ENCODE data around the gene PHEX. TPM values are rescaled to one million over a fixed set of nuclear protein-coding genes. Genes with fewer than 3 reads are reported as not detected.

The PHEX gene
- polyA plus RNA-seq, 1 donor from 2014 or later, result 0.59 TPM

GRCh38 chrX:22041907-22042530, 9.9 kb downstream of the PHEX start:
- TF ChIP-seq MXI1 (conservative IDR thresholded peaks at IDR 0.05; ENCODE audit: poor library complexity, severe bottlenecking) (no peak), RAD21 (conservative IDR thresholded peaks at IDR 0.05) (no peak), TAF1 (IDR thresholded peaks at IDR 0.05; ENCODE audit: low read depth) (no peak), POLR2AphosphoS5 (IDR thresholded peaks at IDR 0.05) (no peak), EZH2 (IDR thresholded peaks at IDR 0.05; ENCODE audit: borderline replicate concordance, insufficient read depth, low read length, poor library complexity, severe bottlenecking) (no peak), SMC3 (conservative IDR thresholded peaks at IDR 0.05; ENCODE audit: poor library complexity) (no peak)
- TF ChIP-seq, protein P1, sequence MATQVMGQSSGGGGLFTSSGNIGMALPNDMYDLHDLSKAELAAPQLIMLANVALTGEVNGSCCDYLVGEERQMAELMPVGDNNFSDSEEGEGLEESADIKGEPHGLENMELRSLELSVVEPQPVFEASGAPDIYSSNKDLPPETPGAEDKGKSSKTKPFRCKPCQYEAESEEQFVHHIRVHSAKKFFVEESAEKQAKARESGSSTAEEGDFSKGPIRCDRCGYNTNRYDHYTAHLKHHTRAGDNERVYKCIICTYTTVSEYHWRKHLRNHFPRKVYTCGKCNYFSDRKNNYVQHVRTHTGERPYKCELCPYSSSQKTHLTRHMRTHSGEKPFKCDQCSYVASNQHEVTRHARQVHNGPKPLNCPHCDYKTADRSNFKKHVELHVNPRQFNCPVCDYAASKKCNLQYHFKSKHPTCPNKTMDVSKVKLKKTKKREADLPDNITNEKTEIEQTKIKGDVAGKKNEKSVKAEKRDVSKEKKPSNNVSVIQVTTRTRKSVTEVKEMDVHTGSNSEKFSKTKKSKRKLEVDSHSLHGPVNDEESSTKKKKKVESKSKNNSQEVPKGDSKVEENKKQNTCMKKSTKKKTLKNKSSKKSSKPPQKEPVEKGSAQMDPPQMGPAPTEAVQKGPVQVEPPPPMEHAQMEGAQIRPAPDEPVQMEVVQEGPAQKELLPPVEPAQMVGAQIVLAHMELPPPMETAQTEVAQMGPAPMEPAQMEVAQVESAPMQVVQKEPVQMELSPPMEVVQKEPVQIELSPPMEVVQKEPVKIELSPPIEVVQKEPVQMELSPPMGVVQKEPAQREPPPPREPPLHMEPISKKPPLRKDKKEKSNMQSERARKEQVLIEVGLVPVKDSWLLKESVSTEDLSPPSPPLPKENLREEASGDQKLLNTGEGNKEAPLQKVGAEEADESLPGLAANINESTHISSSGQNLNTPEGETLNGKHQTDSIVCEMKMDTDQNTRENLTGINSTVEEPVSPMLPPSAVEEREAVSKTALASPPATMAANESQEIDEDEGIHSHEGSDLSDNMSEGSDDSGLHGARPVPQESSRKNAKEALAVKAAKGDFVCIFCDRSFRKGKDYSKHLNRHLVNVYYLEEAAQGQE (IDR thresholded peaks at IDR 0.05; ENCODE audit: borderline replicate concordance), result no peak
- TF ChIP-seq, protein P2, sequence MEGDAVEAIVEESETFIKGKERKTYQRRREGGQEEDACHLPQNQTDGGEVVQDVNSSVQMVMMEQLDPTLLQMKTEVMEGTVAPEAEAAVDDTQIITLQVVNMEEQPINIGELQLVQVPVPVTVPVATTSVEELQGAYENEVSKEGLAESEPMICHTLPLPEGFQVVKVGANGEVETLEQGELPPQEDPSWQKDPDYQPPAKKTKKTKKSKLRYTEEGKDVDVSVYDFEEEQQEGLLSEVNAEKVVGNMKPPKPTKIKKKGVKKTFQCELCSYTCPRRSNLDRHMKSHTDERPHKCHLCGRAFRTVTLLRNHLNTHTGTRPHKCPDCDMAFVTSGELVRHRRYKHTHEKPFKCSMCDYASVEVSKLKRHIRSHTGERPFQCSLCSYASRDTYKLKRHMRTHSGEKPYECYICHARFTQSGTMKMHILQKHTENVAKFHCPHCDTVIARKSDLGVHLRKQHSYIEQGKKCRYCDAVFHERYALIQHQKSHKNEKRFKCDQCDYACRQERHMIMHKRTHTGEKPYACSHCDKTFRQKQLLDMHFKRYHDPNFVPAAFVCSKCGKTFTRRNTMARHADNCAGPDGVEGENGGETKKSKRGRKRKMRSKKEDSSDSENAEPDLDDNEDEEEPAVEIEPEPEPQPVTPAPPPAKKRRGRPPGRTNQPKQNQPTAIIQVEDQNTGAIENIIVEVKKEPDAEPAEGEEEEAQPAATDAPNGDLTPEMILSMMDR (IDR thresholded peaks at IDR 0.05; ENCODE audit: poor library complexity, severe bottlenecking), result no peak
- H3K27me3 ChIP-seq (ENCODE audit: insufficient read depth, low read depth, low read length), result no peaks in the 10 kb centered on the region
- no peaks in the 10 kb centered on the region for H3K9me3 ChIP-seq (ENCODE audit: low read length)
- H3K4me3 ChIP-seq (ENCODE audit: low read length), result no peak overlapping the region
- H3K36me3 ChIP-seq (ENCODE audit: insufficient read depth, low read length), result no peaks in the 10 kb centered on the region
- no peak overlapping the region for H3K27ac ChIP-seq (ENCODE audit: low read length)
- no peak overlapping the region for H3K9ac ChIP-seq (ENCODE audit: low read length)
- H3K4me2 ChIP-seq (ENCODE audit: low read length), result no peak overlapping the region
- no peaks in the 10 kb centered on the region for H3F3A ChIP-seq (ENCODE audit: insufficient read depth, low read length, poor library complexity, severe bottlenecking)
- H3K9me2 ChIP-seq (ENCODE audit: insufficient read depth, low read length), result no peaks in the 10 kb centered on the region
- no peak overlapping the region for H2AFZ ChIP-seq (ENCODE audit: low read depth, low read length)
- no peaks in the 10 kb centered on the region for H4K20me1 ChIP-seq (ENCODE audit: insufficient read depth)
- no peaks in the 10 kb centered on the region for H3K79me2 ChIP-seq (replicated peaks; ENCODE audit: insufficient read depth, low read length)

DNA sequence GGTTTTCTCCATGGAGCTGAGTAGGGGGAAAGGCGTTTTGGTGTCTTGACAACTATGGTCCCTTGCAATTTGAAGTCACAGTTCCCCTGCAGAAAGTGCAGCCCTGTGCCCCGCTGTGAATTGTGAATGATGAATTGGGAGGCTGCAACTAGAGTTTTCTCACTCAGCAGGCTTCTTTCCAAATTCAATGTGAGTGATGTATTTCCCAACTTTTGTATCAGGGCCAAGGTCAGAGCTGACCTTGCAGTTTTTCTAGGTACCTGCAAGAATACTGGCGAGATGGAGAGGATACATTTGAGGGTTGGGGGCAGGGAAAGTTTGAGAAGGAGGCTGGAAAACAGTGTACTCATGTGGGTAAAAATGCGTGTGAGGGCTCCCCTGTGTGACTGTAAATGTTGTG, 11.7 kb downstream of the PHEX start:
- Histone ChIP-seq H3K27ac (ENCODE audit: low read length) (no peak overlapping the region), H3K79me2 (replicated peaks; ENCODE audit: insufficient read depth, low read length) (no peaks in the 10 kb centered on the region), H3K9me3 (ENCODE audit: low read length) (no peaks in the 10 kb centered on the region), H3F3A (ENCODE audit: insufficient read depth, low read length, poor library complexity, severe bottlenecking) (no peaks in the 10 kb centered on the region), H3K4me2 (ENCODE audit: low read length) (no peak overlapping the region), H2AFZ (ENCODE audit: low read depth, low read length) (no peak overlapping the region), H4K20me1 (ENCODE audit: insufficient read depth) (no peaks in the 10 kb centered on the region), H3K4me3 (ENCODE audit: low read length) (no peak overlapping the region), H3K9ac (ENCODE audit: low read length) (no peak overlapping the region), H3K36me3 (ENCODE audit: insufficient read depth, low read length) (no peaks in the 10 kb centered on the region), H3K27me3 (ENCODE audit: insufficient read depth, low read depth, low read length) (no peaks in the 10 kb centered on the region), H3K9me2 (ENCODE audit: insufficient read depth, low read length) (no peaks in the 10 kb centered on the region)
- TF ChIP-seq RAD21 (conservative IDR thresholded peaks at IDR 0.05) (no peak), EZH2 (IDR thresholded peaks at IDR 0.05; ENCODE audit: borderline replicate concordance, insufficient read depth, low read length, poor library complexity, severe bottlenecking) (no peak), SMC3 (conservative IDR thresholded peaks at IDR 0.05; ENCODE audit: poor library complexity) (no peak), POLR2AphosphoS5 (IDR thresholded peaks at IDR 0.05) (no peak), TAF1 (IDR thresholded peaks at IDR 0.05; ENCODE audit: low read depth) (no peak), MXI1 (conservative IDR thresholded peaks at IDR 0.05; ENCODE audit: poor library complexity, severe bottlenecking) (no peak), EP300 (conservative IDR thresholded peaks at IDR 0.05; ENCODE audit: poor library complexity, severe bottlenecking) (no peak)
- TF ChIP-seq, protein P1 (IDR thresholded peaks at IDR 0.05; ENCODE audit: borderline replicate concordance), result no peak
- TF ChIP-seq, protein P2 (IDR thresholded peaks at IDR 0.05; ENCODE audit: poor library complexity, severe bottlenecking), result no peak
